Body of pancreas (tissue), 4 donors: ENCODE measurements around the gene AQP2.

Experiments
- CTCF ChIP-seq, 7 experiments: fragments of 450-650 bp in 4 of 7; fragments of 200-600 bp in 3 of 7; sonication (generic) in 3 of 7; IDR thresholded peaks; one replicate each; pipeline ENCODE4 v1.5.1; 2016 to 2019; ENCODE audit warnings: antibody characterized with exemption in 7 of 7
- POLR2A ChIP-seq, 3 donors: fragments of 450-650 bp; IDR thresholded peaks; one replicate each; pipeline ENCODE4 v1.6.1; 2016; ENCODE audit warnings: antibody characterized with exemption in 3 of 3, mild to moderate bottlenecking in 2 of 3

- TF ChIP-seq POLR2A (IDR thresholded peaks at IDR 0.05) = no peak
- no peak for TF ChIP-seq CTCF (IDR thresholded peaks at IDR 0.05)
Observed at GRCh38 chr12:49912345-49913255, 37.9 kb upstream of the AQP2 start.
